HG02885 (cell line): ENCODE data around the gene RABL3.
"Not testable (repeated sequence)": the region's sequence is repeated elsewhere in the genome, so short reads cannot be mapped to it uniquely, and the experiment has no call there.

Experiments
- ATAC-seq: cut with Tn5 transposase; IDR thresholded peaks from one replicate; pipeline ENCODE4 v1.9.1; 2021; ENCODE audit warnings: mild to moderate bottlenecking; ENCODE audit not compliant: unreplicated experiment, poor library complexity

RABL3 gene

DNA sequence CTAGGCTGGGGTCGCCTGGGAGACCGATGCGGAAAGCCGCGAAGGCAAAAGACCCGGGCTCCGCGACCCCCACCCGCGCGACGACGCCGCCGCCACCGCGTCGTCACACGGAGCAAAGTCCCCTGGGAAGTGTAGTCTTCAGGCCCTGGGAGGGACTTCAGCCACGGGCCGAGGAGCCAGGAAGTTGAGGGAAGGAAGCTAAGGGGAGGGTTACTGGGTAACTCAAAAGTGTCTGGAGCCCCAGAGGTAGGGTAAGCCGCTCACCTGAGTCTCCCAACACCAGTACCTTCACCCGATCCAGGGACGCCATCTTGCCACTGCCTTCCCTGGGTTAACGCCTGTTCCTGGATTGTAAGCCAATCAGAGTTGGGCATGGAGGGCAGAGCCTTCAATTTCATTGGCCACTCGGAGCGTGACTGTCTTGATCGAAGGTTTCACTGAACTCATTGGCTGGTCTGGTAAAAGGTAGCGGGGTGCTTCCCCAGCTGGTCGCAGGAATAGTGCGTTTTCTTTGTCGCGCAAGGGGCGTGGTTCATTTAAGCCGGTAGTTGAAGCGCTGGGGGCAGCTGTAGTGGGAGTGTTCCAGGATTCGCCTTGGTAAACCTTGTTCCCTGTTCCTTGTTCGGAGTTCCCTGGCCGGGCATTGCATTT is at the start of gene RABL3, which contains the start of gene GTF2E1:
Gene RABL3 (minus strand): TSS at position 319 of the 651 bp plus-strand sequence. CDS start 9 bp downstream, at position 310.
Gene GTF2E1 (plus strand): TSS at position 547 of the 651 bp plus-strand sequence. CDS start 7,809 bp downstream, outside the sequence.
- ATAC-seq, result peak; percentile 98

- no peak for ATAC-seq
These were observed 49.6 kb upstream of the RABL3 start for GRCh38 chr3:120791913-120792312.

GRCh38 chr3:120791010-120791409 is 48.7 kb upstream of the RABL3 start:
- ATAC-seq, result no peak

- peak; percentile 63 for ATAC-seq
These were observed 43.5 kb upstream of the RABL3 start for GRCh38 chr3:120785832-120786231.

DNA sequence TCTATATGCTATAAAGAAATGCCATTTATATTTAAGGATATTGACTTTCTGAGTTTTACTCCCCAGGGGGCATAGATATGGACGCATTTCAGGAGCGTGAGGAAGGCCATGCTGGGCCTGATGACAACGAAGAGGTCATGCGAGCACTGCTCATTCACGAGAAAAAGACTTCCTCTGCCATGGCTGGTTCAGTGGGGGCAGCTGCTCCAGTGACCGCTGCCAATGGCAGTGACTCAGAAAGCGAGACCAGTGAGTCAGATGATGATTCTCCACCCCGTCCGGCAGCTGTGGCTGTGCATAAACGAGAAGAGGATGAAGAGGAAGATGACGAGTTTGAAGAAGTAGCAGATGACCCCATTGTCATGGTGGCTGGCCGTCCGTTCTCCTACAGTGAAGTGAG is 38.7 kb upstream of the RABL3 start:
- ATAC-seq, result peak; percentile 95

DNA sequence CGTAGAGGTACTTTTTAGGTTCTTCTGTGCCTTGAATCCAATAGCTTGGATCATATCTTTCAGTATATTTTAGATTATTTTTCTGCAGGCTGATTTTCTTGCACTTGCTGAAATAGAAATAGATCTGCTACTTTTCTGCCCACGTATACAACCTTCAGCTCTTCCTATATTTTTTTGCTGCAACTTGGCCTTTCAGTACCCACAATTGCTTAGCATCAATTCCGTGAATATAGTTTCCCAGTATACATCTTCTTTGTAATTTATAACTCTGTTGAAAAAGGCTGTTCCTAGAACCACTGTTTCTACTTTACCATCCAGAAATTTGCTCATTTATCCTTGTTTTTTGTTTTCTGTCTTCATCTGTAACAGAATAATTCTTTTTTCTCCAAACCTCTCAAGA is 36.5 kb upstream of the RABL3 start:
- ATAC-seq, result no peak

DNA sequence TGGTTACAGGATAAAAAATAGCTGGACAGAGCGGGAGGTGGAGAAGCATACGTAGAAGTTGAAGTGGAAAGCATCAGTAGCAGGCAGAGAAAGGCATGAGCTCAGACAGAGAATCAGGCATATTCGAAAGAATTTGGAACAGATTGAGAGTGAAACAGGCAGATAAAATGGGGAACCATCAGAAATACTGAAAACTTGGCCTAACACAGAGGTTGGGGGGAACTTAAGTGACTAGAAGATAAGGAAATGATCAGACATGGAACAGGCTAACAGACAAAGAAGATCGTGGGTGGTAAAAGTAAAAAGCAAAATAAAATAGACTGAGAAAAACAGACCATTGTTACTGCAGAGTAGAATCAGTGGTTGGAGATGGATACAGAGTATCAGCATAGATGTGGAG is 33.1 kb upstream of the RABL3 start:
- ATAC-seq, result no peak

GRCh38 chr3:120773932-120774331 is 31.6 kb upstream of the RABL3 start:
- ATAC-seq, result peak; percentile 76

GRCh38 chr3:120772081-120772480 is 29.8 kb upstream of the RABL3 start:
- no peak for ATAC-seq

- no peak for ATAC-seq
These were observed 28.6 kb upstream of the RABL3 start for GRCh38 chr3:120770891-120771290.

DNA sequence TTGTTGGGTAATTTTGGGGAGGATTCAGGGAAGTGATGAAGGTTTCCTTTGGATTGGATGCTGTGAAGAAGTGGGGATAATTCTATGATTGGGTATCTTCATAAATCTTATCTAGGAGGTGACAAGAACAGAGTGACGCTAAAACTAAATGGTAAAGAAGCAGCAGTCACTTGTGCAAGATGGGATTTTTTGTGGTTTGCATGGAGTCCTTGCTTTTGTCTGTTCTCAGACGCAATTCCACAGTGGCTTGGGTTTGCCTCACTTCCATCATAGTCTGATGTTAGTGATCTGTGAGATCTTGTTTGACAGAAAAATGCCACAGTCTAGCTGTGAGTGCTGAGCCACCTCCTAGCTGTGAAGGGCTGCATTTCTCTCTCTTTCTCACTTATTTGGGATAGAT is 27.1 kb upstream of the RABL3 start:
- ATAC-seq, result no peak

GRCh38 chr3:120767106-120767505 is 24.8 kb upstream of the RABL3 start:
- ATAC-seq, result no peak

GRCh38 chr3:120766576-120766975 is 24.3 kb upstream of the RABL3 start:
- no peak for ATAC-seq

- ATAC-seq, result peak; percentile 64
These were observed 23.6 kb upstream of the RABL3 start for GRCh38 chr3:120765830-120766493.

DNA sequence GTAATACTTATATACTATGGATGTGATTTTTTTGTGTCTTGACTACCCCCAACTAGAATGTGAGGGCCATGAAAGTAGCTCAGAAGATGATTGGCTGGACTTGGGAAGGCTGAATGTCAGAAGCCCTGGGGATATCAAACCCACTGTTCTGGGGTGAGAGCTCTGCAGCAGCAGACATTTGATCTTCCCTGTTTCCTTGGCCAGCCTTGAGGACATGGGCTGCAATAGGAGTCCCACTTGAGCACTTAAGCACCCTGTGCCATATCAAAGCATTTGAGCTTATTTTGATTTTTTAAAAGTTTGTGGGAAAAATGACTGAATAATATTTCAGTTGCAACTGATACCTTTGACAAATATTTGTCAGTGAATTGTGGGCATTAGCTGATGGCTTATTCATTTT is 21.9 kb upstream of the RABL3 start:
- ATAC-seq, result no peak

DNA sequence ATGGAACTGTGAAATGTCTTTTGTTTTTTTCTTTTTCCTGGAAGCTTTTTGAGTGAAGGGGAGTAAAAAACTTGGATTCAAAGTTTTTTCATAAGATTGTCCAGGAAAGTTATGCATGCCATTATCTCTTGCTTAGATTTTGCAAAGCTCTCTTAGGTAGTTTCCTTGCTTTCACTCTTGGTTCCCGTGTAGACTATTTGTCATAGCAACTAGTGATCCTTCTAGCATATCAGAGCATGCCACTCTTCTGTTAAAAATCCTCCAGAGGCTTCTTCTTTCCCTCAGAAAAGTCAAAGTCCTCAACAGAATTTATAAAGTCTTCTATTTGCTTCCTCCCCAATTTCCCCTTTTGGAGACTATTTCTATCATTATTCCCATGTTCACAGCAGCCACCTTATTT is 21.3 kb upstream of the RABL3 start:
- peak; percentile 82 for ATAC-seq

DNA sequence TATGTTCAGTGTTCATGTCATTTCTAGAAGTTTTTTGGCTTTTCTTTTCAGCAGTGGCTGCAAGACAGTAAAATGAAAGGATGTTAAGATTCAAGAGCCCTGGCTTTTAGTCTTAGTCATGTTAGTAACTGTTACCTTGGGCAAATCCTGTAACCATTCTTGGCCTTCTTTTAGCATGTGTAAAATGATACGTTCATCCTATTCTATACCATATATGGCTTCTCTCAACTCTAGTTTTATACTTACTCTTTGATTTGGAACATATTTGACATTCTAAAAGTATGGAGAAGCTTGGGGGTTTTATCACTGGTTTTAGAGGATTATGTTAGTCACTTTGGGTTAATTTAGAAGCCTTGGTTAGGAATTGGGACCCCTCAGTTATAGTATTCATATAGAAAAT is 20.3 kb upstream of the RABL3 start:
- no peak for ATAC-seq

DNA sequence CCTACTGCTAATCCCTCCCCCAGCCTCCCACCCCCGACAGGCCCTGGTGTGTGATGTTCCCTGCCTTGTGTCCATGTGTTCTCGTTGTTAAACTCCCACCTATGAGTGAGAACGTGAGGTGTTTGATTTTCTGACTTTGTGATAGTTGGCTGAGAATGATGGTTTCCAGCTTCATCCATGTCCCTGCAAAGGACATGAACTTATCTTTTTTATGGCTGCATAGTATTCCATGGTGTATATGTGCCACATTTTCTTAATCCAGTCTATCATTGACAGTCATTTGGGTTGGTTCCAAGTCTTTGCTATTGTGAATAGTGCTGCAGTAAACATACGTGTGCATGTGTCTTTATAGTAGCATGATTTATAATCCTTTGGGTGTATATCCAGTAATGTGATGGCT is 16.2 kb upstream of the RABL3 start:
- not testable (repeated sequence) for ATAC-seq

DNA sequence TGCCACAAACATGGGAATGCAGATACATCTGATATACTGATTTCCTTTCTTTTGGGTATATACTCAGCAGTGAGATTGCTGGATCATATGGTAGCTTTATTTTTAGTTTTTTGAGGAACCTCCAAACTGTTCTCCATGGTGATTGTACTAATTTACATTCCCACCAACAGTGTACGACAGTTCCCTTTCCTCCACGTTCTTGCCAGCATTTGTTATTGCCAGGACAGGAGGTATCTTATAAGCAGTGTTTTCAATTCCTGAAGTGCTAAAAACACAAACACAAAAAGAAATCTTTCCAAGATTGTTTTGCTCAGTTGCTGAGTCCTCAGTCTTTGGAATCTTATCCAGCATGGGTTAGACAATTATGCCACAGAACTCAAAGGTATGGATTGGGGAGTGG is 13.7 kb upstream of the RABL3 start:
- ATAC-seq, result no peak

DNA sequence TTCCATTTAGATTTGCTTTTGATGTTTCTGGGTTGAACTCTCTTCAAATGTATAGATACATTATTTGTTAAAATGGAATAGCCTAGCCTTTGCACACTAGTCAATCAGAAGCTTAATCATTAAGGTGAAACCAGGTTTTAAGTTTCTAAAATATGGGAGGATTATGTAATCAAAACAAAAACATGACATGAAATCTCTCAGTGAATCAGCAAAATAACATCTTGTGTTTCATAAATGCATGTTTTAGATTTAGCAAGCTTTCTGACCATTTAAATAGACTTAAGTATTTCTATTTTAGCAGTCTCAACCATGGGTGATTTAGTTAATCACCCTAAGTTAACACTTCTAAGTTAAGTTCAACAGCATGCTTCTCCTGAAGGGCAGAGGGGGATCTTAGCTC is 11.5 kb upstream of the RABL3 start:
- ATAC-seq, result no peak

DNA sequence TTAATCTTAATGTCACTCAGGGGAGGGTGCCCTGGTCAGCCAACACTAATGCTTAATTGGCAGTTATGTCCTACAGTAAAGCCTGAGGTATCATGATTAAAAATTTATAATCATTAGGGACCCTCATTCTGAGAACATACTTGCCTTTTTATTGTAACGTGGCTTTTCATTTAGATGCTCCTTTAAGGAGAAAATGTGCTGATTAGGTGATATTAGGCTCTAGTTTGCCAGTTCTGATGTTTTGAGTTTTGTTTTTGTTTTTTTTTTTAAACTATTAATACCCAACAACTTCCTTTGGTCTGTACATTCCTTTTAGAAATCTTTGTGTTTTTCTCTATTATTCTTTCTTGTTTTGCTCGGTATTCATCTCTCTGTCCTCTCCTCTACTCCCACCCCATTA is 10.5 kb upstream of the RABL3 start:
- no peak for ATAC-seq

DNA sequence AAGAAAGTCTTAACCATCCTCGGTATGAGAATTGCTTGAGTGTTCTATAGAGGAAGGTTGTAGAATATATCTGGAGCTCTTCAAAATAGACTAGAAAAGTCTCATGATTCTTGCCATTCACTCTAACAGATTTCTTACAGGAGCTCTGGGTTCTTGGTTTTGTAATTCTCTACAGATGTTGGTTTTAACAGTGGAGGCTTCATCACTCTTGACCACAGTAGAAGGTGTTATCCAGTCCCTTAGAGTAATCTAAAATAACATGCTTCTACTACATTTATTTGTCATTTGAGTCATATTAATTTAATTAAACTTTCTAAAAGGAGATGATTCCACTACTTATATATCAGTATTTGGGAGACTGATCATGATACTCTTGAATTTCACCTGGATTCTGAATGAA is 9.9 kb upstream of the RABL3 start:
- ATAC-seq, result no peak
